Sciatic nerve (tissue), 2 donors: ENCODE data around the gene PPFIA4. TPM values are rescaled to one million over a fixed set of nuclear protein-coding genes. Genes with fewer than 3 reads are reported as not detected.

ENCODE experiments used
- ATAC-seq: fragments of 200-7000 bp; cut with Tn5 transposase; one replicate; pipeline ENCODE4 v1.9.1; 2020; ENCODE audit warnings: mild to moderate bottlenecking, moderate library complexity
- DNase-seq: peaks from one replicate; pipeline ENCODE4 v3.0.0-alpha.2; 2020; ENCODE audit warnings: low spot score
- intact Hi-C: fragments of 100-400 bp; cut with DNase I; formaldehyde crosslinking; loops from one replicate; pipeline ENCODE4 v1.14.2; 2022
- total RNA-seq: library from RNA; stranded (reverse); fragmentation: NEBNext Ultra II Directional; extraction: Animal tissue kit (Norgen Biotek cat#: 25700); gene quantifications from one replicate; pipeline ENCODE4 v1.2.1, GENCODE V29; 2021
- donor health status: DM: no; HTN: no; CAD: no.
- donor health status: DM: no; HTN: no; CAD: no.

The PPFIA4 gene
- total RNA-seq, 1 donor from 2014 or later, result 3.1 TPM

GRCh38 chr1:203051841-203052324 lies 25.6 kb downstream of the PPFIA4 start:
- ATAC-seq, result peak; percentile 74
- DNase-seq, result no peak
- intact Hi-C loops, result no loop called here

GRCh38 chr1:203052601-203053000 lies 26.3 kb downstream of the PPFIA4 start:
- DNase-seq (no peak), ATAC-seq (no peak)
- intact Hi-C loops, result no loop called here

- intact Hi-C loops, result no loop called here
- no peak for ATAC-seq
Observed at GRCh38 chr1:203054184-203054583, 27.9 kb downstream of the PPFIA4 start.

GRCh38 chr1:203054642-203055041 lies 28.4 kb downstream of the PPFIA4 start:
- ATAC-seq, result no peak
- intact Hi-C loops, result no loop called here
- DNase-seq, result no peak

More at GRCh38 chr1:203054184-203054583, 27.9 kb downstream of the PPFIA4 start:
- DNase-seq, result no peak

- no peak for DNase-seq
- intact Hi-C loops, result no loop called here
- no peak for ATAC-seq
Observed at GRCh38 chr1:203055161-203055799, 29.0 kb downstream of the PPFIA4 start.

- DNase-seq (no peak), ATAC-seq (no peak)
- intact Hi-C loops, result no loop called here
Observed at GRCh38 chr1:203056012-203056411, 29.7 kb downstream of the PPFIA4 start.

GRCh38 chr1:203056516-203056915 lies 30.2 kb downstream of the PPFIA4 start:
- intact Hi-C loops, result no loop called here
- ATAC-seq (no peak), DNase-seq (no peak)

GRCh38 chr1:203057911-203058675 lies 31.8 kb downstream of the PPFIA4 start:
- intact Hi-C loops, result no loop called here
- DNase-seq (no peak), ATAC-seq (peak; percentile 53)

GRCh38 chr1:203058676-203058935 lies 32.3 kb downstream of the PPFIA4 start:
- DNase-seq, result no peak
- ATAC-seq, result peak; percentile 29
- intact Hi-C loops, result no loop called here

- ATAC-seq (no peak), DNase-seq (no peak)
- intact Hi-C loops, result no loop called here
Observed at GRCh38 chr1:203059485-203059884, 33.2 kb downstream of the PPFIA4 start.

GRCh38 chr1:203060115-203060514 lies 33.8 kb downstream of the PPFIA4 start:
- ATAC-seq (no peak), DNase-seq (no peak)
- intact Hi-C loops, result no loop called here

GRCh38 chr1:203063287-203063686 lies 37.0 kb downstream of the PPFIA4 start:
- DNase-seq (no peak), ATAC-seq (no peak)
- intact Hi-C loops, result no loop called here

- intact Hi-C loops, result no loop called here
- ATAC-seq (no peak), DNase-seq (no peak)
Observed at GRCh38 chr1:203065191-203065590, 38.9 kb downstream of the PPFIA4 start.

- intact Hi-C loops, result no loop called here
- ATAC-seq, result no peak
Observed at GRCh38 chr1:203065986-203066385, 39.7 kb downstream of the PPFIA4 start.

GRCh38 chr1:203066965-203067364 lies 40.7 kb downstream of the PPFIA4 start:
- ATAC-seq (no peak), DNase-seq (no peak)
- intact Hi-C loops, result no loop called here

More at GRCh38 chr1:203065986-203066385, 39.7 kb downstream of the PPFIA4 start:
- no peak for DNase-seq

GRCh38 chr1:203069030-203069747 lies 42.9 kb downstream of the PPFIA4 start:
- DNase-seq, result no peak
- intact Hi-C loops, result no loop called here
- ATAC-seq, result peak; percentile 78

GRCh38 chr1:203072002-203072602 lies 45.8 kb downstream of the PPFIA4 start:
- ATAC-seq (no peak), DNase-seq (no peak)
- intact Hi-C loops, result no loop called here

GRCh38 chr1:203072911-203073310 lies 46.6 kb downstream of the PPFIA4 start:
- no peak for ATAC-seq
- no peak for DNase-seq
- intact Hi-C loops, result no loop called here

GRCh38 chr1:203073469-203073868 lies 47.2 kb downstream of the PPFIA4 start:
- DNase-seq (no peak), ATAC-seq (no peak)
- intact Hi-C loops, result no loop called here

GRCh38 chr1:203074610-203075009 lies 48.3 kb downstream of the PPFIA4 start:
- intact Hi-C loops, result no loop called here
- no peak for DNase-seq
- no peak for ATAC-seq
